HFFc6 (cell line): ENCODE results near the gene DGLUCY. TPM values are rescaled to one million over a fixed set of nuclear protein-coding genes. Genes with fewer than 3 reads are reported as not detected.

ENCODE experiments used
- DNase-seq: peaks from one replicate; pipeline ENCODE4 v3.0.0-alpha.2; 2018
- H3K27ac Mint-ChIP-seq: 2 replicates; pipeline ENCODE4 v1.8.0; 2020; ENCODE audit warnings: mild to moderate bottlenecking, mixed read lengths
- H3K27me3 Mint-ChIP-seq: 2 replicates; pipeline ENCODE4 v1.8.0; 2021; ENCODE audit warnings: mild to moderate bottlenecking, moderate library complexity, mixed read lengths; ENCODE audit not compliant: insufficient read depth
- H3K36me3 Mint-ChIP-seq: 2 replicates; pipeline ENCODE4 v1.8.0; 2021; ENCODE audit warnings: low read depth, mixed read lengths
- H3K4me1 Mint-ChIP-seq: 2 replicates; pipeline ENCODE4 v1.8.0; 2020; ENCODE audit warnings: low read depth, mixed read lengths
- H3K4me3 Mint-ChIP-seq: 2 replicates; pipeline ENCODE4 v1.8.0; 2020; ENCODE audit warnings: mild to moderate bottlenecking, moderate library complexity, mixed read lengths
- H3K9me3 Mint-ChIP-seq: 2 replicates; pipeline ENCODE4 v1.8.0; 2020; ENCODE audit warnings: mild to moderate bottlenecking, mixed read lengths
- long read RNA-seq: library from polyadenylated mRNA; unstranded; transcript quantifications from one replicate; pipeline ENCODE4 v2.0.0, GENCODE V29; 2019
- total RNA-seq, 6 experiments: library from RNA; stranded (reverse); fragmentation: NEBNext Ultra II Directional; extraction: Animal tissue kit (Norgen Biotek cat#: 25700); gene quantifications; 2 replicates in 1 of 6; 3 replicates in 5 of 6; pipeline ENCODE4 v1.2.3, GENCODE V29; 2021
- TF ChIP-seq, protein P1 (sequence below): fragments of 200-600 bp; sonication (generic); IDR thresholded peaks from 2 replicates; pipeline ENCODE4 v1.5.0; 2021; ENCODE audit warnings: antibody characterized with exemption, mild to moderate bottlenecking

Gene DGLUCY, protein sequence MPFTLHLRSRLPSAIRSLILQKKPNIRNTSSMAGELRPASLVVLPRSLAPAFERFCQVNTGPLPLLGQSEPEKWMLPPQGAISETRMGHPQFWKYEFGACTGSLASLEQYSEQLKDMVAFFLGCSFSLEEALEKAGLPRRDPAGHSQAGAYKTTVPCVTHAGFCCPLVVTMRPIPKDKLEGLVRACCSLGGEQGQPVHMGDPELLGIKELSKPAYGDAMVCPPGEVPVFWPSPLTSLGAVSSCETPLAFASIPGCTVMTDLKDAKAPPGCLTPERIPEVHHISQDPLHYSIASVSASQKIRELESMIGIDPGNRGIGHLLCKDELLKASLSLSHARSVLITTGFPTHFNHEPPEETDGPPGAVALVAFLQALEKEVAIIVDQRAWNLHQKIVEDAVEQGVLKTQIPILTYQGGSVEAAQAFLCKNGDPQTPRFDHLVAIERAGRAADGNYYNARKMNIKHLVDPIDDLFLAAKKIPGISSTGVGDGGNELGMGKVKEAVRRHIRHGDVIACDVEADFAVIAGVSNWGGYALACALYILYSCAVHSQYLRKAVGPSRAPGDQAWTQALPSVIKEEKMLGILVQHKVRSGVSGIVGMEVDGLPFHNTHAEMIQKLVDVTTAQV
- 10 to 100 TPM; 13.5 to 18.1 (median 15.2) TPM for total RNA-seq
- long read RNA-seq, transcript DGLUCY-201 (14 exons, 2,967 nt): major isoform, 5 of 15 reads
- long read RNA-seq, partial matches to known transcripts: 1 of 15 reads
- long read RNA-seq, other reads (novel, unspliced or antisense): 9 of 15 reads

- H3K9me3 Mint-ChIP-seq: no peaks in the 10 kb centered on the region
- peak; percentile 59 for DNase-seq
- H3K27ac Mint-ChIP-seq: peak within 1 kb of the TSS; percentile 99
- peaks cover 45% of the 10 kb centered on the region for H3K4me1 Mint-ChIP-seq
- H3K4me3 Mint-ChIP-seq: peak within 1 kb of the TSS; percentile 99
- H3K36me3 Mint-ChIP-seq: peaks cover 4% of the 10 kb centered on the region; the same call in 1 of the 2 replicates
- peaks cover 3% of the 10 kb centered on the region; the same call in 1 of the 2 replicates for H3K27me3 Mint-ChIP-seq
- TF ChIP-seq, protein P1, sequence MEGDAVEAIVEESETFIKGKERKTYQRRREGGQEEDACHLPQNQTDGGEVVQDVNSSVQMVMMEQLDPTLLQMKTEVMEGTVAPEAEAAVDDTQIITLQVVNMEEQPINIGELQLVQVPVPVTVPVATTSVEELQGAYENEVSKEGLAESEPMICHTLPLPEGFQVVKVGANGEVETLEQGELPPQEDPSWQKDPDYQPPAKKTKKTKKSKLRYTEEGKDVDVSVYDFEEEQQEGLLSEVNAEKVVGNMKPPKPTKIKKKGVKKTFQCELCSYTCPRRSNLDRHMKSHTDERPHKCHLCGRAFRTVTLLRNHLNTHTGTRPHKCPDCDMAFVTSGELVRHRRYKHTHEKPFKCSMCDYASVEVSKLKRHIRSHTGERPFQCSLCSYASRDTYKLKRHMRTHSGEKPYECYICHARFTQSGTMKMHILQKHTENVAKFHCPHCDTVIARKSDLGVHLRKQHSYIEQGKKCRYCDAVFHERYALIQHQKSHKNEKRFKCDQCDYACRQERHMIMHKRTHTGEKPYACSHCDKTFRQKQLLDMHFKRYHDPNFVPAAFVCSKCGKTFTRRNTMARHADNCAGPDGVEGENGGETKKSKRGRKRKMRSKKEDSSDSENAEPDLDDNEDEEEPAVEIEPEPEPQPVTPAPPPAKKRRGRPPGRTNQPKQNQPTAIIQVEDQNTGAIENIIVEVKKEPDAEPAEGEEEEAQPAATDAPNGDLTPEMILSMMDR: no peak
Measured at GRCh38 chr14:91113829-91114078, at the start of gene DGLUCY. Gene DGLUCY (plus strand): TSS chr14:91114073. CDS start chr14:91160295, 46,222 bp downstream.

- H3K36me3 Mint-ChIP-seq: no peaks in the 10 kb centered on the region
- peaks cover 3% of the 10 kb centered on the region for H3K27me3 Mint-ChIP-seq
- H3K4me3 Mint-ChIP-seq: no peak overlapping the region
- H3K9me3 Mint-ChIP-seq: no peaks in the 10 kb centered on the region
- H3K27ac Mint-ChIP-seq: no peak overlapping the region
- no peaks in the 10 kb centered on the region for H3K4me1 Mint-ChIP-seq
- DNase-seq: no peak
- TF ChIP-seq, protein P1: no peak
Measured at GRCh38 chr14:91065266-91065665, 48.6 kb upstream of the DGLUCY start.

- no peak for DNase-seq
- no peaks in the 10 kb centered on the region for H3K4me1 Mint-ChIP-seq
- no peaks in the 10 kb centered on the region for H3K9me3 Mint-ChIP-seq
- no peak overlapping the region for H3K4me3 Mint-ChIP-seq
- H3K36me3 Mint-ChIP-seq: no peaks in the 10 kb centered on the region
- peaks cover 3% of the 10 kb centered on the region for H3K27me3 Mint-ChIP-seq
- TF ChIP-seq, protein P1: no peak
- H3K27ac Mint-ChIP-seq: no peak overlapping the region
Measured at GRCh38 chr14:91067186-91067585, 46.7 kb upstream of the DGLUCY start.

DNA sequence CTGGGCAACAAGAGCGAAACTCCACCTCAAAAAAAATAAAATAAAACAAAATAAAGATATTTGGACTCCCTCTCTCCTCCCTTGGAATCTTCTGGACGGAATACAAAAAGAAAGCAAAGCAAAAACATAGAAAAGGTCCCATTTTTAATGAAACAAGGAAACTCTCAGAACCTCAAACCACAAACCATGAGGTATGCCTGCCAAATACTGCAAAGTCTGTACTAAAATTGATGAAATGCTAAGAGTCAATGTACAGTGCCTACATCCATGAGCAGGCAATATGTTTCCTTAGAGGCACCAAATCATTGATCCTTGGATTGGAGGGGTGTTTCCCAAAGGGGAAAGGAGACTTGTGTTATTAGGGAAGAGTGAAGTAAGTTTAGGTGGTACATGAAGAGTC lies 45.2 kb upstream of the DGLUCY start:
- peaks cover 3% of the 10 kb centered on the region for H3K27me3 Mint-ChIP-seq
- H3K36me3 Mint-ChIP-seq: no peaks in the 10 kb centered on the region
- no peak overlapping the region for H3K4me3 Mint-ChIP-seq
- TF ChIP-seq, protein P1: no peak
- no peak for DNase-seq
- no peak overlapping the region for H3K27ac Mint-ChIP-seq
- no peaks in the 10 kb centered on the region for H3K4me1 Mint-ChIP-seq
- no peaks in the 10 kb centered on the region for H3K9me3 Mint-ChIP-seq

DNA sequence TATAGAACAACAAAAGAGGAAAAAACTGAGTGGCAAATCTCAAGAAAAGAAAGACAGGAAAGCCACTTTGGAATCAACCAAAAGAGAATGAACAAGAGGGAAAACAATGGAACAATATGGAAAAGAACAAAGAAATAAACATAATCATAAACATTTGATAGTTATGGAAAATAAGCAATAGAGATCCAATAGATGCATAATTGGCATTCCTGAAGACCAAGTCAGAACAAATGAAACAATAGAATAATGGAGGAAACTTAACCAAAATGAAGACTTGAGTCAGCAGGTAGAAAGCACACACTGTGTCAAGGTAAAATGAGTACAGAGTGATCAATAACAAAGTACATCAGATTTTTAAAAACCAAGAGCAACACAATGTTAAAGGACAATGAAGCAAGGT lies 43.3 kb upstream of the DGLUCY start:
- DNase-seq: no peak
- Mint-ChIP-seq H3K27ac (no peak overlapping the region), H3K36me3 (no peaks in the 10 kb centered on the region), H3K27me3 (peaks cover 3% of the 10 kb centered on the region), H3K4me3 (no peak overlapping the region), H3K9me3 (no peaks in the 10 kb centered on the region), H3K4me1 (no peaks in the 10 kb centered on the region)
- TF ChIP-seq, protein P1: no peak
